Stomach (tissue), 4 donors: ENCODE results near the gene GPR151.

Experiments used
- CTCF ChIP-seq, 7 experiments: fragments of 450-650 bp in 4 of 7; fragments of 200-600 bp in 3 of 7; sonication (generic) in 3 of 7; IDR thresholded peaks; one replicate each; pipeline ENCODE4 v1.5.1; 2016 to 2019; ENCODE audit warnings: antibody characterized with exemption in 7 of 7, control low read depth in 2 of 7, mild to moderate bottlenecking in 1 of 7
- EP300 ChIP-seq: sonication (generic); formaldehyde crosslinking; IDR thresholded peaks from one replicate; pipeline ENCODE4 v1.6.1; 2017; ENCODE audit warnings: antibody characterized with exemption
- POLR2A ChIP-seq, 4 donors: fragments of 450-650 bp; IDR thresholded peaks; one replicate each; pipeline ENCODE4 v1.6.1; 2016; ENCODE audit warnings: antibody characterized with exemption in 4 of 4, control low read depth in 2 of 4, mild to moderate bottlenecking in 1 of 4, moderate library complexity in 1 of 4
- POLR2AphosphoS5 ChIP-seq, 3 donors: sonication (generic); formaldehyde crosslinking; IDR thresholded peaks; one replicate each; pipeline ENCODE4 v1.6.1; 2016; ENCODE audit warnings: antibody characterized with exemption in 3 of 3

GRCh38 chr5:146467760-146468159 is 48.2 kb downstream of the GPR151 start:
- TF ChIP-seq CTCF (IDR thresholded peaks at IDR 0.05) (no peak), POLR2AphosphoS5 (IDR thresholded peaks at IDR 0.05) (no peak), POLR2A (IDR thresholded peaks at IDR 0.05) (no peak), EP300 (no peak)
